SH-SY5Y (cell line): ENCODE results near the gene TTC28.

ENCODE experiments used
- GATA2 ChIP-seq: IDR thresholded peaks from 2 replicates; pipeline ENCODE4 v1.6.1; 2011; ENCODE audit warnings: mild to moderate bottlenecking, low read depth, low read length
- GATA3 ChIP-seq: IDR thresholded peaks from 2 replicates; pipeline ENCODE4 v1.6.1; 2011; ENCODE audit warnings: low read depth, mild to moderate bottlenecking, low read length, moderate library complexity

GRCh38 chr22:28332410-28332809 is 347.2 kb downstream of the TTC28 start:
- TF ChIP-seq GATA2 = no peak
- no peak for TF ChIP-seq GATA3
